ENCODE measurements around the gene CD14.
"Not testable (repeated sequence)": the region's sequence is repeated elsewhere in the genome, so short reads cannot be mapped to it uniquely, and the experiment has no call there.

Gene CD14

DNA sequence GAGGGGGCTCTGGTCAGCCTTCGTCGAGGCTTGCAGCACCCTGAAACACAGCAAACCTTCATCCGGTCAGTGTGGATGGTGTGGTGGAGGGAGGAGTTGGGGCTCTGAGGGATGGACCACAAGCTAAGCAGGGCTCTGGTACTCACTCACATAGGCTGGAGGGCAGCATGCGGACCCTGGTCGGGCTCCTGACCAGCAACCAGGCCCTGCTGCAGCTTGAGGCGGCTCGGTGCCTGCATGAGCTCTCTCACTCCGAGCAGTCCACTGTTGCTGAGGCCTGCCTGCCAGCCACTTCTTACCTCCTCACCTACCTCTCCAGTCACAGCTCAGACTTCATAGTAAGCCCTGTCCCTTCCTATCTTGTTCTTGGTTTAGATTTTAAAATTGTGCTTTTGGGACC is 8.7 kb upstream of the CD14 start:
- TF ChIP-seq CTCF (IDR thresholded peaks at IDR 0.05; ENCODE audit: extremely low read depth, missing control alignments), result no peak
- DNase-seq (ENCODE audit: low spot score), result no peak

DNA sequence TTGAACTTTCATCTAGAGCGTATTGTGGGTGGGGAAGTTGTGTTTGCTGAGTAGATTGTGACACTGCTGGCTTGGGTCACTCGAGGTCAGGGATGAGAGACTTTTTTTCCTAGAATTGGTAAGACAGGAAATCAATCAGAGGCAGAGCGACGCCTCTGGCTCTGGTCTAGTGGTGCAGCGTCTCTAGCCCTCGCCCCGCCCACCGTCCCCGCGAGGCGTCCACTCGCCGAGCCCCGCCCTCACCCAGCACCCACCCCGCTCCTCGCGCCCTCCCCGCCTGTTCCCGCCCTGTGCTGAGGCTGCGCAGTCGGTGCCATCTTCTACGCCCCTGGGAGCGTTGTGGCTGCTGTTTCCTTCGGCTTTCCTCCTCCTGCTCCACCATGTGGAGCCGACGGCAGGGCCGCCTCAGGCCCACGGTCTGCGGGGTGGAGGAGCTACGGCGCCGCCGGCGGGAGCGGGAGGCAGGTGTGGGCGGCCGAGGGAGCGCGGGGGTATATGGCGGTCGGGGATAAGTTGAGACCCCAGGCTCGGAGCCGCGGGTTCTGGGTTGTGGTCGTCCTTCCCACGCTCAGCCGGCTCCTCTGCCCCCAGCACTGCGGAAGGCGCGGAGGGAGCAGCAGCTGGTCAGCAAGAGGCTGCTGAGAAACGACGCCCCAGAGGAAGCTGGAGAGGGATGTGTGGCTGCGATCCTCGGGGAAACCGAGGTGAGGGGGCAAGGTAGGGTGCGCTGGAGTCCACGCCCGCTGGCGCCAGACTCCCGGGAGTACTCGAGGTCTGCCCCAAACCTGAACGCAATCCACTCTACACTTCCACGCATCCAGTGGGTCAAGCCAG is 6.4 kb upstream of the CD14 start, which contains the start of gene TMCO6:
Gene TMCO6, plus strand, starts transcription at position 304 of the 834 bp plus-strand sequence. Its CDS starts 77 bp downstream, at position 381.
- peak; percentile 99 for DNase-seq (ENCODE audit: low spot score)
- peak; percentile 33 for TF ChIP-seq CTCF (IDR thresholded peaks at IDR 0.05; ENCODE audit: extremely low read depth, missing control alignments)

DNA sequence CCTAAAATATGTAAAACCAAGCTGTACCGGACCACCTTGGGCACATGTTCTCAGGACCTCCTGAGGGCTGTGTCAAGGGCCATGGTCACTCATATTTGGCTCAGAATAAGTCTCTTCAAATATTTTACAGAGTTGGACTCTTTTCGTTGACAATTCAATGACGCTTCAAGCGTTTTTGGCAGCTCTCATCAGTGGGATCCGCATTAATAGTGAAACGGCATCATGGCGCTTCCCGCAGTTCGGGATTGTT is 5.8 kb upstream of the CD14 start:
- not testable (repeated sequence) for DNase-seq (ENCODE audit: low spot score)

DNA sequence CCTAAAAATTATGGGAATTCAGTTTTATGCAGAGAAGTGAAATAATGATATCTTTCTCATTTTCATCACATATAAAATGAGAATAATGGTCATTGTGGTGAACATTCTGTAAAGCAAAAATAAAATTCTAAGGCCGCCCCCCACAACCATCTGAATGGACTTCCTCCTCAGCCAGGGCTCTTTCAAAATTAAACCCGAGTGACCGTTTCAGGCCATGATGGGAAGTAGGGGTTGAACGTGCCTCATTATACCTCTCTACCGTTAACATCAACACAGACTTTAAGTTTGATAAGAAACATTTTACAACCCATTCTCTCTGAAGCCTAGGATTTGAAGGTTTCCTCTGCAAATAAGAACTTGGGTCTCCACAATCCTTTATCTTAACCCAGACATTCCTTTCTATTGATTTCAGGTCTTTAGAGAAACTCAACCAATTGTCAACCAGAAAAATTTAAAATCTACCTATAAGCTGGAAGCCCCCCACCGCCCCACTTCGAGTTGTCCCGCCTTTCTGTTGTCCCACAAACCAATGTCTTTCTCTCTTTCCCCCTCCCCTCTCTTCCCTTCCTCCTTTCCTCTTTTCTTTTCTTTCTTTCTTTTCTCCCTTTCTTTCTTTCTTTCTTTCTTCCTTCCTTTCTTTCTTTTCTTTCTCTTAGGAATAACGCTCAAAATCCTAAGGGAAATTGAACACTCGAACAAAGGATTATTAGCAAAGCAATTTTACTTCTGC is 4.6 kb upstream of the CD14 start:
- TF ChIP-seq CTCF (IDR thresholded peaks at IDR 0.05; ENCODE audit: extremely low read depth, missing control alignments), result no peak
- no peak for DNase-seq (ENCODE audit: low spot score)

- no peak for TF ChIP-seq CTCF (IDR thresholded peaks at IDR 0.05; ENCODE audit: extremely low read depth, missing control alignments)
- peak; percentile 2 for DNase-seq (ENCODE audit: low spot score)
Observed at GRCh38 chr5:140635291-140636257, 2.6 kb upstream of the CD14 start.

DNA sequence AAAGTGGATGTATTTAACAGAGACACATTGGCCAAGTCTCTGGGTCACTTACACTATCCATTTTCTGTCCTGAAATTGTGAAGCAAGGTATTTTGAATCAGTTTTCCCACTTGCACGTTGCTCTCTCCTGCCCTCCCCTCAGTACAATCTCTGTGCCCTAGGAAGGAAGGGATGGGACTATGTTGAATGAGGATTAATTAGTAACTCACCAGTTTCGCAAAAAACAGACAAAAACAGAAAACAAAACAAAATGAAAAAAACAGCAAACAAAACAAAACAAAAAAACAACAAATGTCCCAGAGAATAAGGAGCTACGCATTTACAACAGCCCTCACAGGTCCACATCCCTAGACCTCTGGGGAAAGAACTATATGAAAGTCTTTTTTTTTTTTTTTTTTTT is 1.1 kb upstream of the CD14 start:
- no peak for DNase-seq (ENCODE audit: low spot score)
- TF ChIP-seq CTCF (IDR thresholded peaks at IDR 0.05; ENCODE audit: extremely low read depth, missing control alignments), result no peak

DNA sequence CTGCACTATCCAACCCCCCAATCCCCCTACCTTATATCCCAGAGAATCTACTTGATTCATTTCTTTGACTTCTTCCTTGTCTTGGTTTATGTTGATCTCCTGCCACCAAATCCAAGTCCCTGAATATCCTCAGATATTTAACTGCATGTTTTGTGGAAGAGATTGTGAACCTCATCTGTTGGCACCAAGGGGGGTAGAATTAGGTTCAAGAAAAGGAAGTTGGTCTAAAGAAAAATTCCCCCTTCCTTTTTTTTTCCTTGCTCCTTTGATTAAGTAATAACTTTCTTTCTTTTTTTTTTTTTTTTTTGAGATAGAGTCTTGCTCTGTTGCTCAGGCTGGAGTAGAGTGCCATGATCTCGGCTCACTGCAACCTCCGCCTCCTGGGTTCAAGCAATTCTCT is 526 bp upstream of the CD14 start:
- no peak for TF ChIP-seq CTCF (IDR thresholded peaks at IDR 0.05; ENCODE audit: extremely low read depth, missing control alignments)
- DNase-seq (ENCODE audit: low spot score), result no peak
